HepG2 (cell line): ENCODE data around the gene ST3GAL2. TPM values are rescaled to one million over a fixed set of nuclear protein-coding genes. Genes with fewer than 3 reads are reported as not detected.

Experiments used
- AGO1 ChIP-seq: fragments of 200-400 bp; formaldehyde crosslinking; IDR thresholded peaks from 2 replicates; pipeline ENCODE4 v1.6.1; 2017; ENCODE audit warnings: mild to moderate bottlenecking, low read depth, low read length, moderate library complexity; ENCODE audit not compliant: poor library complexity, severe bottlenecking
- ARNT2 ChIP-seq: sonication (generic); formaldehyde crosslinking; IDR thresholded peaks from 2 replicates; pipeline ENCODE4 v1.8.0; 2022; ENCODE audit warnings: mild to moderate bottlenecking, low read depth, missing genetic modification reagents, moderate library complexity
- ATAD3A ChIP-seq: sonication (generic); formaldehyde crosslinking; IDR thresholded peaks from 2 replicates; pipeline ENCODE4 v1.4.0; 2020; ENCODE audit warnings: missing genetic modification reagents
- ATF3 ChIP-seq: sonication (generic); formaldehyde crosslinking; IDR thresholded peaks from 2 replicates; pipeline ENCODE4 v1.4.0; 2020; ENCODE audit warnings: missing genetic modification reagents
- ATF6 ChIP-seq: sonication (generic); formaldehyde crosslinking; conservative IDR thresholded peaks from 2 replicates; pipeline ENCODE4 v1.4.0; 2020; ENCODE audit warnings: missing genetic modification reagents
- DRAP1 ChIP-seq: IDR thresholded peaks from 2 replicates; pipeline ENCODE4 v1.6.1; 2016; ENCODE audit warnings: missing genetic modification reagents, missing compliant biosample characterization
- EP300 ChIP-seq, 3 experiments: sonication (generic) in 1 of 3; formaldehyde crosslinking in 1 of 3; IDR thresholded peaks; 2 replicates each; pipeline versions ENCODE4 v1.5.1 to v1.6.1; 2011 to 2020; ENCODE audit warnings: low read depth in 2 of 3, low read length in 2 of 3, borderline replicate concordance in 1 of 3, improper control_type of control experiment in 1 of 3, mild to moderate bottlenecking in 1 of 3, missing genetic modification reagents in 1 of 3, moderate library complexity in 1 of 3
- ESRRA ChIP-seq: sonication (generic); formaldehyde crosslinking; IDR thresholded peaks from 2 replicates; pipeline ENCODE4 v1.5.1; 2020; ENCODE audit warnings: mild to moderate bottlenecking, low read depth, missing genetic modification reagents
- FOSL1 ChIP-seq: sonication (generic); formaldehyde crosslinking; IDR thresholded peaks from 2 replicates; pipeline ENCODE4 v1.9.0; 2021; ENCODE audit warnings: missing genetic modification reagents, borderline replicate concordance
- IRX3 ChIP-seq: sonication (generic); formaldehyde crosslinking; IDR thresholded peaks from 2 replicates; pipeline ENCODE4 v1.8.1; 2023; ENCODE audit warnings: mild to moderate bottlenecking, low read depth, missing genetic modification reagents, borderline replicate concordance
- KLF13 ChIP-seq: sonication (generic); formaldehyde crosslinking; IDR thresholded peaks from 2 replicates; pipeline ENCODE4 v1.4.0; 2020; ENCODE audit warnings: mild to moderate bottlenecking, missing genetic modification reagents
- MEIS2 ChIP-seq: sonication (generic); formaldehyde crosslinking; IDR thresholded peaks from 2 replicates; pipeline ENCODE4 v1.9.0; 2021; ENCODE audit warnings: mild to moderate bottlenecking, missing genetic modification reagents
- MYNN ChIP-seq: sonication (generic); formaldehyde crosslinking; IDR thresholded peaks from 2 replicates; pipeline ENCODE4 v1.4.0; 2020; ENCODE audit warnings: mild to moderate bottlenecking, low read depth, missing genetic modification reagents
- POLR2A ChIP-seq, 2 experiments: IDR thresholded peaks; 2 replicates each; pipeline ENCODE4 v1.6.1; 2011; ENCODE audit warnings: low read depth in 2 of 2, low read length in 2 of 2, mild to moderate bottlenecking in 1 of 2, moderate library complexity in 1 of 2; ENCODE audit not compliant: insufficient read depth in 1 of 2
- SMAD1 ChIP-seq: sonication (generic); formaldehyde crosslinking; IDR thresholded peaks from 2 replicates; pipeline ENCODE4 v1.4.0; 2020; ENCODE audit warnings: missing genetic modification reagents, low read depth, mild to moderate bottlenecking, borderline replicate concordance
- TBX2 ChIP-seq: sonication (generic); formaldehyde crosslinking; IDR thresholded peaks from 2 replicates; pipeline ENCODE4 v1.5.0; 2020; ENCODE audit warnings: missing genetic modification reagents, mild to moderate bottlenecking, borderline replicate concordance
- TEAD3 ChIP-seq: optimal IDR thresholded peaks from 2 replicates; pipeline ENCODE3; 2016; ENCODE audit warnings: borderline replicate concordance
- THRA ChIP-seq: sonication (generic); formaldehyde crosslinking; IDR thresholded peaks from 2 replicates; pipeline ENCODE4 v1.4.0; 2020; ENCODE audit warnings: missing genetic modification reagents, borderline replicate concordance
- ZBTB33 ChIP-seq: sonication (generic); formaldehyde crosslinking; IDR thresholded peaks from 2 replicates; pipeline ENCODE4 v1.4.0; 2020; ENCODE audit warnings: missing genetic modification reagents
- ZKSCAN1 ChIP-seq: fragments of 150-350 bp; IDR thresholded peaks from 2 replicates; pipeline ENCODE4 v1.6.1; 2014; ENCODE audit warnings: low read length
- ZNF10 ChIP-seq: sonication (generic); formaldehyde crosslinking; IDR thresholded peaks from 2 replicates; pipeline ENCODE4 v1.4.0; 2020; ENCODE audit warnings: mild to moderate bottlenecking, low read depth, missing genetic modification reagents, borderline replicate concordance
- ZNF672 ChIP-seq: sonication (generic); formaldehyde crosslinking; IDR thresholded peaks from 2 replicates; pipeline ENCODE4 v1.8.1; 2022; ENCODE audit warnings: missing genetic modification reagents
- polyA plus RNA-seq, 8 experiments: library from polyadenylated mRNA; depleted of rRNA in 3 of 8; stranded (reverse) in 7 of 8; unstranded in 1 of 8; fragments of >200 nt; fragmentation: Illumina TruSeq in 4 of 8; extraction: Trizol in 4 of 8; gene quantifications; 2 replicates each; pipeline versions ENCODE4 v1.2.1 to v1.2.3, GENCODE V29; 2011 to 2016; ENCODE audit warnings: low read depth in 4 of 8, missing spikeins in 1 of 8, mixed read lengths in 1 of 8; ENCODE audit not compliant: insufficient read depth in 1 of 8
- total RNA-seq, 5 experiments: library from RNA; depleted of rRNA; stranded (reverse); fragments of >200 nt; fragmentation: Illumina TruSeq; extraction: Trizol; gene quantifications; 2 replicates each; pipeline ENCODE4 v1.2.3, GENCODE V29; 2016; ENCODE audit warnings: low read depth in 1 of 5

ST3GAL2 gene
- total and polyA plus RNA-seq, 2 of the 13 experiments (the other 11 are each of a cell fraction or from before 2014, with no cell fraction given): 16.3 to 24.9 TPM

GRCh38 chr16:70454222-70455034, 15.5 kb upstream of the ST3GAL2 start, which contains the start of gene FCSK (continued):
- 0 out of 2 replicates have a peak, but pooled peaks have one; percentile 48 for TF ChIP-seq THRA (CRISPR knock-in tag)
- peak; percentile 89; the same call in 1 of the 2 replicates for TF ChIP-seq MYNN (CRISPR knock-in tag)
- TF ChIP-seq ZKSCAN1: no peak
- TF ChIP-seq TEAD3 (CRISPR knock-in tag): peak; percentile 76
- peak; percentile 91 for TF ChIP-seq AGO1
- TF ChIP-seq SMAD1: peak; percentile 83; the same call in 1 of the 2 replicates
- peak; percentile 80; the same call in 1 of the 2 replicates for TF ChIP-seq IRX3 (CRISPR knock-in tag)
- no peak for TF ChIP-seq ATF6 (CRISPR knock-in tag)
- no peak for TF ChIP-seq ATAD3A (CRISPR knock-in tag)
- 0 out of 2 replicates have a peak, but pooled peaks have one; percentile 51 for TF ChIP-seq DRAP1 (CRISPR knock-in tag)
- TF ChIP-seq ATF3 (CRISPR knock-in tag): peak; percentile 61; the same call in 1 of the 2 replicates
- TF ChIP-seq MEIS2: peak; percentile 86
- peak in 1 of 2 experiments; percentile 82; a peak in 3 of 4 replicates for TF ChIP-seq POLR2A (IDR thresholded peaks at IDR 0.05; ENCODE audit: insufficient read depth in 1 of 2, low read depth in 2 of 2, low read length in 2 of 2)
- TF ChIP-seq FOSL1 (CRISPR knock-in tag): peak; percentile 43; the same call in 1 of the 2 replicates
- TF ChIP-seq TBX2 (CRISPR knock-in tag): peak; percentile 79
- TF ChIP-seq ZNF672 (CRISPR knock-in tag): no peak
- TF ChIP-seq ZBTB33 (CRISPR knock-in tag): peak; percentile 36; the same call in 1 of the 2 replicates
- TF ChIP-seq ZNF10 (CRISPR knock-in tag): no peak
- TF ChIP-seq ESRRA: peak; percentile 70
- TF ChIP-seq ARNT2: peak; percentile 91
- peak; percentile 86; the same call in 1 of the 2 replicates for TF ChIP-seq KLF13 (CRISPR knock-in tag)
- TF ChIP-seq EP300 (IDR thresholded peaks at IDR 0.05; ENCODE audit: low read depth in 2 of 2, low read length in 2 of 2): peak in 1 of 2 experiments; percentile 70; a peak in 1 of 4 replicates
- no peak for TF ChIP-seq EP300 (CRISPR knock-in tag; IDR thresholded peaks at IDR 0.05; ENCODE audit: borderline replicate concordance)
